Left ventricle myocardium inferior (tissue), 1 donor: ENCODE results near the gene VASH1. TPM values are rescaled to one million over a fixed set of nuclear protein-coding genes. Genes with fewer than 3 reads are reported as not detected.
A peak's percentile ranks its signal among the peaks of the same experiment; 100 is the strongest.

ENCODE experiments used
- DNase-seq: peaks from one replicate; pipeline ENCODE4 v3.0.0-alpha.2; 2020
- H3K27ac ChIP-seq: fragments of 200-600 bp; replicated peaks from 2 replicates; pipeline ENCODE4 v1.8.0; 2021
- H3K27me3 ChIP-seq: fragments of 200-600 bp; 2 replicates; pipeline ENCODE4 v1.8.0; 2021; ENCODE audit warnings: low read depth
- H3K36me3 ChIP-seq: fragments of 200-600 bp; 2 replicates; pipeline ENCODE4 v1.8.0; 2021
- H3K4me1 ChIP-seq: fragments of 200-600 bp; 2 replicates; pipeline ENCODE4 v1.8.0; 2021
- H3K4me3 ChIP-seq: fragments of 200-600 bp; 2 replicates; pipeline ENCODE4 v1.8.0; 2021; ENCODE audit warnings: mild to moderate bottlenecking, moderate library complexity
- H3K9me3 ChIP-seq: fragments of 200-600 bp; replicated peaks from 2 replicates; pipeline ENCODE4 v1.8.0; 2021
- intact Hi-C: fragments of 100-400 bp; cut with micrococcal nuclease; formaldehyde crosslinking; loops from one replicate; pipeline ENCODE4 v1.11.0; 2022
- total RNA-seq: library from RNA; stranded (reverse); fragmentation: NEBNext Ultra II Directional; extraction: Animal tissue kit (Norgen Biotek cat#: 25700); gene quantifications from one replicate; pipeline ENCODE4 v1.2.1, GENCODE V29; 2021
- TF ChIP-seq, protein P1 (sequence below): fragments of 200-600 bp; IDR thresholded peaks from 2 replicates; pipeline ENCODE4 v1.8.0; 2021; ENCODE audit warnings: antibody characterized with exemption, mild to moderate bottlenecking, borderline replicate concordance
- donor health status: DM: no; HTN: yes; CAD: no; lungs with severe emphysema.

VASH1 gene
- total RNA-seq, 1 donor from 2014 or later, result 12.4 TPM

- no peak for DNase-seq
- intact Hi-C loops, result no loop called here
Observed at GRCh38 chr14:76724651-76725550, 36.4 kb upstream of the VASH1 start.

GRCh38 chr14:76726551-76726970, 34.7 kb upstream of the VASH1 start:
- DNase-seq, result peak; percentile 27
- peaks cover 57% of the 10 kb centered on the region for H3K4me1 ChIP-seq
- no peaks in the 10 kb centered on the region for H3K27me3 ChIP-seq
- intact Hi-C loops, result no loop called here
- H3K27ac ChIP-seq, result peak overlapping the region; percentile 90
- no peaks in the 10 kb centered on the region for H3K9me3 ChIP-seq
- H3K36me3 ChIP-seq, result no peaks in the 10 kb centered on the region
- H3K4me3 ChIP-seq, result peak overlapping the region; percentile 46
- TF ChIP-seq, protein P1, sequence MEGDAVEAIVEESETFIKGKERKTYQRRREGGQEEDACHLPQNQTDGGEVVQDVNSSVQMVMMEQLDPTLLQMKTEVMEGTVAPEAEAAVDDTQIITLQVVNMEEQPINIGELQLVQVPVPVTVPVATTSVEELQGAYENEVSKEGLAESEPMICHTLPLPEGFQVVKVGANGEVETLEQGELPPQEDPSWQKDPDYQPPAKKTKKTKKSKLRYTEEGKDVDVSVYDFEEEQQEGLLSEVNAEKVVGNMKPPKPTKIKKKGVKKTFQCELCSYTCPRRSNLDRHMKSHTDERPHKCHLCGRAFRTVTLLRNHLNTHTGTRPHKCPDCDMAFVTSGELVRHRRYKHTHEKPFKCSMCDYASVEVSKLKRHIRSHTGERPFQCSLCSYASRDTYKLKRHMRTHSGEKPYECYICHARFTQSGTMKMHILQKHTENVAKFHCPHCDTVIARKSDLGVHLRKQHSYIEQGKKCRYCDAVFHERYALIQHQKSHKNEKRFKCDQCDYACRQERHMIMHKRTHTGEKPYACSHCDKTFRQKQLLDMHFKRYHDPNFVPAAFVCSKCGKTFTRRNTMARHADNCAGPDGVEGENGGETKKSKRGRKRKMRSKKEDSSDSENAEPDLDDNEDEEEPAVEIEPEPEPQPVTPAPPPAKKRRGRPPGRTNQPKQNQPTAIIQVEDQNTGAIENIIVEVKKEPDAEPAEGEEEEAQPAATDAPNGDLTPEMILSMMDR, result no peak

More at GRCh38 chr14:76724651-76725550, 36.4 kb upstream of the VASH1 start:
- H3K27ac ChIP-seq, result peak overlapping the region; percentile 90
- peaks cover 65% of the 10 kb centered on the region for H3K4me1 ChIP-seq
- no peaks in the 10 kb centered on the region for H3K27me3 ChIP-seq
- H3K4me3 ChIP-seq, result peak overlapping the region; percentile 46
- H3K9me3 ChIP-seq, result no peaks in the 10 kb centered on the region
- TF ChIP-seq, protein P1, result no peak
- no peaks in the 10 kb centered on the region for H3K36me3 ChIP-seq

- intact Hi-C loops, result no loop called here
- Histone ChIP-seq H3K36me3 (no peaks in the 10 kb centered on the region), H3K27me3 (no peaks in the 10 kb centered on the region), H3K4me1 (peaks cover 49% of the 10 kb centered on the region), H3K4me3 (peak overlapping the region; percentile 46), H3K9me3 (no peaks in the 10 kb centered on the region), H3K27ac (peak overlapping the region; percentile 90)
- DNase-seq, result no peak
- TF ChIP-seq, protein P1, result no peak
Observed at GRCh38 chr14:76727384-76727783, 33.9 kb upstream of the VASH1 start.

GRCh38 chr14:76727901-76728300, 33.4 kb upstream of the VASH1 start:
- TF ChIP-seq, protein P1, result no peak
- Histone ChIP-seq H3K27me3 (no peaks in the 10 kb centered on the region), H3K27ac (peak overlapping the region; percentile 90), H3K4me1 (peaks cover 44% of the 10 kb centered on the region), H3K9me3 (no peaks in the 10 kb centered on the region), H3K4me3 (no peak overlapping the region), H3K36me3 (no peaks in the 10 kb centered on the region)
- DNase-seq, result no peak
- intact Hi-C loops, result no loop called here

DNA sequence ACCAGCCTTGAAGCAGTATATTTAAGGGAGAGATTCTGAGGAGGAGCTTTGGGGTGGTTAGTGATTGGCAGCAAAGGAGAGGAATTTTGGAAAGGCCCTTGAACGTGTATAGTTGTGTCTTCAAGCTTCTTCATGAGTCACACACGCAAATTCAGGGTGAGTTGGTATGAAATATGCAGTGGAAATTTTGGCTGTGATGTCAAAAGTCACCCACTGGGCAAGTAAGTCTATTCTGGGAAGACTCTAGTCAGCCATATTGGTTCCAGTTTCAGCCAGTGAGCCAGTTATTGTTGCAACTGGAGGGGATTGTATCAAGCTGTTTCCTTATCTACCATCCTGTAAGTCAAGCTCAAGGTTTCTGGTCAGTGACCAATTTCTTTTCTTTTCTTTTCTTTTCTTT, 32.0 kb upstream of the VASH1 start:
- H3K27ac ChIP-seq, result peak overlapping the region; percentile 90
- intact Hi-C loops, result no loop called here
- TF ChIP-seq, protein P1, result no peak

More for the DNA sequence above, 32.0 kb upstream of the VASH1 start:
- H3K36me3 ChIP-seq, result no peaks in the 10 kb centered on the region
- no peak for DNase-seq
- H3K9me3 ChIP-seq, result no peaks in the 10 kb centered on the region
- no peaks in the 10 kb centered on the region for H3K27me3 ChIP-seq
- peaks cover 37% of the 10 kb centered on the region for H3K4me1 ChIP-seq
- no peak overlapping the region for H3K4me3 ChIP-seq
